K562 (cell line): Measurements from ENCODE around the gene SLC4A9. TPM values are rescaled to one million over a fixed set of nuclear protein-coding genes. Genes with fewer than 3 reads are reported as not detected.

Experiments used
- ATAC-seq: fragments of 200-7000 bp; cut with Tn5 transposase; 3 replicates; pipeline ENCODE4 v1.9.1; 2020; ENCODE audit warnings: moderate library complexity
- BruUV-seq: library from RNA; stranded (reverse); fragments of 400-500 nt; replicated peaks from 2 replicates; lab custom pipeline; 2021; lab: Mats Ljungman, UMichigan
- CTCF ChIA-PET: fragments of 300-600 bp; formaldehyde crosslinking; extraction: SDS; loops from one replicate; lab custom pipeline; 2021; ENCODE audit warnings: low intra/inter-chr PET ratio; lab: Yijun Ruan, JAX
- POLR2A ChIA-PET: fragments of 300-600, 350-650 bp; sonication (Branson Sonifier 250); formaldehyde crosslinking; extraction: SDS; loops from one replicate; lab custom pipeline; 2021; ENCODE audit warnings: antibody characterized with exemption, inconsistent platforms; lab: Yijun Ruan, JAX
- DNase-seq, 4 experiments: peaks; one replicate each; pipeline versions ENCODE4 v3.0.0 to v3.0.0-alpha.2; 2011 to 2018; ENCODE audit warnings: low spot score in 3 of 4, mixed read lengths in 3 of 4; ENCODE audit errors: extremely low read depth in 1 of 4
- FAIRE-seq: peaks from 2 replicates; lab custom pipeline; 2011; peaks lifted over from hg19 to GRCh38; lab: Jason Lieb, UNC
- H2AFZ ChIP-seq: 2 replicates; pipeline ENCODE4 v1.6.0; 2011; ENCODE audit warnings: low read depth, low read length, control low read depth, inconsistent platforms
- H3K27ac ChIP-seq: fragments of 200-600 bp; 3 replicates; pipeline ENCODE4 v1.8.0; 2011; ENCODE audit warnings: low read depth, mild to moderate bottlenecking, control low read depth, inconsistent platforms, low read length, moderate library complexity, mixed read lengths; ENCODE audit errors: extremely low read depth
- H3K27me3 ChIP-seq, 2 experiments: fragments of 300-600 bp in 1 of 2; 2 replicates in 1 of 2; 3 replicates in 1 of 2; pipeline versions ENCODE4 v1.6.0 to v1.8.0; 2011; ENCODE audit warnings: inconsistent platforms in 2 of 2, low read length in 2 of 2, mild to moderate bottlenecking in 1 of 2, mixed read lengths in 1 of 2, moderate library complexity in 1 of 2; ENCODE audit not compliant: control insufficient read depth in 2 of 2, insufficient read depth in 2 of 2
- H3K36me3 ChIP-seq: fragments of 300-600 bp; 3 replicates; pipeline ENCODE4 v1.8.0; 2011; ENCODE audit warnings: mild to moderate bottlenecking, low read length, inconsistent platforms; ENCODE audit not compliant: control insufficient read depth, insufficient read depth
- H3K4me1 ChIP-seq, 2 experiments: fragments of 200-600 bp in 1 of 2; replicated peaks in 1 of 2; 2 replicates in 1 of 2; 3 replicates in 1 of 2; pipeline versions ENCODE4 v1.5.1 to v1.8.0; 2011; ENCODE audit warnings: inconsistent platforms in 2 of 2, low read length in 2 of 2, mild to moderate bottlenecking in 1 of 2, mixed read lengths in 1 of 2, moderate library complexity in 1 of 2; ENCODE audit not compliant: control insufficient read depth in 2 of 2, insufficient read depth in 2 of 2
- H3K4me2 ChIP-seq: 2 replicates; pipeline ENCODE4 v1.6.1; 2011; ENCODE audit warnings: low read length, control low read depth, inconsistent platforms, mixed read lengths; ENCODE audit not compliant: insufficient read depth
- H3K4me3 ChIP-seq: fragments of 200-600 bp; sonication (generic), shearing (Covaris generic); 2 replicates; pipeline ENCODE4 v1.5.1; 2016; ENCODE audit warnings: control low read depth, inconsistent platforms
- H3K79me2 ChIP-seq: fragments of 200-600 bp; 3 replicates; pipeline ENCODE4 v1.8.0; 2011; ENCODE audit warnings: low read length, inconsistent platforms; ENCODE audit not compliant: control insufficient read depth, insufficient read depth
- H3K9ac ChIP-seq, 2 experiments: 2 replicates each; pipeline versions ENCODE4 v1.6.0 to v1.6.1; 2011; ENCODE audit warnings: low read depth in 2 of 2, low read length in 2 of 2, control low read depth in 1 of 2, inconsistent platforms in 1 of 2, mild to moderate bottlenecking in 1 of 2, mixed read lengths in 1 of 2; ENCODE audit not compliant: insufficient read depth in 1 of 2
- H3K9me1 ChIP-seq: one replicate; pipeline ENCODE4 v1.6.0; 2011; ENCODE audit warnings: inconsistent platforms, mild to moderate bottlenecking, low read length, moderate library complexity; ENCODE audit not compliant: control insufficient read depth, insufficient read depth
- H3K9me3 ChIP-seq: replicated peaks from 2 replicates; pipeline ENCODE4 v1.5.1; 2011; ENCODE audit warnings: low read depth, low read length, inconsistent platforms; ENCODE audit not compliant: control insufficient read depth, insufficient read depth
- H4K20me1 ChIP-seq: replicated peaks from 2 replicates; pipeline ENCODE4 v1.6.1; 2011; ENCODE audit warnings: low read length, inconsistent platforms, mixed read lengths; ENCODE audit not compliant: control insufficient read depth, insufficient read depth
- CEBPB ChIP-seq: fragments of 450-650 bp; IDR thresholded peaks from 2 replicates; pipeline ENCODE4 v1.6.1; 2016; ENCODE audit warnings: missing genetic modification characterization, missing compliant biosample characterization
- CEBPG ChIP-seq, 3 experiments: fragments of 200-800 bp in 1 of 3; sonication (Bioruptor generic) in 1 of 3; sonication (generic) in 1 of 3; formaldehyde crosslinking in 1 of 3; IDR thresholded peaks in 2 of 3; conservative IDR thresholded peaks in 1 of 3; 2 replicates each; pipeline versions ENCODE4 v1.6.1 to v1.8.0; 2016 to 2022; ENCODE audit warnings: missing compliant biosample characterization in 2 of 3, missing genetic modification characterization in 2 of 3, mild to moderate bottlenecking in 1 of 3, missing genetic modification reagents in 1 of 3
- HOMEZ ChIP-seq: fragments of 250-450 bp; sonication (Bioruptor Pico); IDR thresholded peaks from 2 replicates; pipeline ENCODE4 v1.4.0; 2020; ENCODE audit warnings: mild to moderate bottlenecking, moderate library complexity
- NCOR1 ChIP-seq: fragments of 450-650 bp; IDR thresholded peaks from 2 replicates; pipeline ENCODE4 v1.6.1; 2016; ENCODE audit warnings: mild to moderate bottlenecking, moderate library complexity
- in situ Hi-C: fragments of 300-500 bp; cut with MboI; formaldehyde crosslinking; loops from 4 replicates; pipeline ENCODE4 v1.15.0; 2018; ENCODE audit warnings: inconsistent platforms, mixed read lengths
- intact Hi-C: fragments of 100-400 bp; cut with micrococcal nuclease; formaldehyde crosslinking; loops from 2 replicates; pipeline ENCODE4 v1.14.2; 2022
- polyA plus RNA-seq, 8 experiments: library from polyadenylated mRNA; depleted of rRNA in 4 of 8; stranded (reverse) in 5 of 8; unstranded in 3 of 8; fragments of >200 nt; fragmentation: Nextera tagmentation in 2 of 8; fragmentation: Illumina TruSeq in 1 of 8; extraction: Ambion mirVana in 2 of 8; extraction: Trizol in 1 of 8; gene quantifications; 2 replicates each; pipeline versions ENCODE4 v1.2.1 to v1.2.3, GENCODE V29; 2011 to 2014; ENCODE audit warnings: inconsistent platforms in 1 of 8, missing spikeins in 1 of 8
- total RNA-seq, 7 experiments: library from RNA; depleted of rRNA in 6 of 7; stranded (reverse); fragments of >200 nt in 6 of 7; fragmentation: Illumina TruSeq in 2 of 7; extraction: Trizol in 2 of 7; gene quantifications; 2 replicates each; pipeline versions ENCODE4 v1.2.1 to v1.2.3, GENCODE V29; 2011 to 2021; ENCODE audit warnings: low replicate concordance in 1 of 7
- TF ChIP-seq, protein P1 (sequence below): sonication (generic); IDR thresholded peaks from 2 replicates; pipeline ENCODE4 v1.6.1; 2016

SLC4A9 gene
- total and polyA plus RNA-seq, 9 of the 15 experiments (the other 6 are each of a cell fraction or from before 2014, with no cell fraction given) = 0.05 to 0.13 TPM; not detected in 7

DNA sequence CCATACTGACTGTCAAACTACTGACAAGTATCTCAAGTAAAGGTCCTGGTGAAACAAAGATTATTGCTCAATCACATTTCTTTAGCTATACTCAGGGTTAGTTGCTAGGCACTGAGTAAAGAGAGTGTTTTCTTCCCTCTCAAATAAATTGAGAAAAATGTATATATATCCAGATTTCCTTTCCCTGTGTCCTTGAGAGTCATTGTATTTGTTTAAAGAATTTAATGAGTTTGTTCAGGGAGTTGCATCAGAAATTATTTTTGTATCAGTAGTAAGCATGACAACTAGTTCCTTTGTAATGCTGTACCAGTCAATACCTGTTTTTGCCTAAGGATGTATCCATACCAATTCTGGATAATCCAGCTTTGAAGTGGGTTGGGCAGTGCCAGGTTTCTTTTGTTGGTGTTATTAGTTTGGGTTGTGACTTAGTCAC is 38.4 kb downstream of the SLC4A9 start:
- peaks cover 48% of the 10 kb centered on the region for H3K79me2 ChIP-seq
- H3K4me3 ChIP-seq = no peak overlapping the region
- ChIA-PET POLR2A (interaction anchor here (0.5 to 1.0 kb wide), 2 partner anchors 10 to 761 kb away, joined by 3 read pairs; no protein-coding TSS in a partner anchor), CTCF (no interaction called here)
- BruUV-seq = no TSS peak
- no peak overlapping the region for H3K4me2 ChIP-seq
- TF ChIP-seq CEBPG (CRISPR knock-in tag; IDR thresholded peaks at IDR 0.05) (0 out of 2 replicates have a peak, but pooled peaks have one; percentile 7), CEBPG (tag; conservative IDR thresholded peaks at IDR 0.05 in 1 of 2, IDR thresholded peaks at IDR 0.05 in 1 of 2) (peak; percentile 72 to 82), NCOR1 (no peak), CEBPB (tag) (peak; percentile 89), HOMEZ (CRISPR knock-in tag) (no peak)
- TF ChIP-seq, protein P1, sequence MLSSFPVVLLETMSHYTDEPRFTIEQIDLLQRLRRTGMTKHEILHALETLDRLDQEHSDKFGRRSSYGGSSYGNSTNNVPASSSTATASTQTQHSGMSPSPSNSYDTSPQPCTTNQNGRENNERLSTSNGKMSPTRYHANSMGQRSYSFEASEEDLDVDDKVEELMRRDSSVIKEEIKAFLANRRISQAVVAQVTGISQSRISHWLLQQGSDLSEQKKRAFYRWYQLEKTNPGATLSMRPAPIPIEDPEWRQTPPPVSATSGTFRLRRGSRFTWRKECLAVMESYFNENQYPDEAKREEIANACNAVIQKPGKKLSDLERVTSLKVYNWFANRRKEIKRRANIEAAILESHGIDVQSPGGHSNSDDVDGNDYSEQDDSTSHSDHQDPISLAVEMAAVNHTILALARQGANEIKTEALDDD = 0 out of 2 replicates have a peak, but pooled peaks have one; percentile 32
- no peak overlapping the region; a peak in 1 of 4 replicates for H3K9ac ChIP-seq
- no peaks in the 10 kb centered on the region for H3K27me3 ChIP-seq
- in situ Hi-C loops = no loop called here
- peaks cover 6 to 13% of the 10 kb centered on the region in 2 experiments; a peak in 4 of 5 replicates for H3K4me1 ChIP-seq
- DNase-seq (no peak), ATAC-seq (no peak), FAIRE-seq (no peak)
- no peaks in the 10 kb centered on the region for H3K36me3 ChIP-seq
- H2AFZ ChIP-seq = no peak overlapping the region
- H3K27ac ChIP-seq = no peak overlapping the region
- H3K9me3 ChIP-seq = no peaks in the 10 kb centered on the region
- intact Hi-C loops = no loop called here
- no peaks in the 10 kb centered on the region for H3K9me1 ChIP-seq
- peaks cover 16% of the 10 kb centered on the region for H4K20me1 ChIP-seq
